Activated CD4-positive, alpha-beta T cell treated with anti-CD3 and anti-CD28 coated beads, Interleukin-10, Interleukin-2, amounts not matched to agents 100 ng/mL and 50 ng/mL, durations not matched to agents 16 hours and 8 hours (primary cell): Measurements from ENCODE around the gene COMMD9.

Experiments used
- DNase-seq: peaks from one replicate; pipeline ENCODE4 v3.0.0-alpha.2; 2020

Gene COMMD9

DNA sequence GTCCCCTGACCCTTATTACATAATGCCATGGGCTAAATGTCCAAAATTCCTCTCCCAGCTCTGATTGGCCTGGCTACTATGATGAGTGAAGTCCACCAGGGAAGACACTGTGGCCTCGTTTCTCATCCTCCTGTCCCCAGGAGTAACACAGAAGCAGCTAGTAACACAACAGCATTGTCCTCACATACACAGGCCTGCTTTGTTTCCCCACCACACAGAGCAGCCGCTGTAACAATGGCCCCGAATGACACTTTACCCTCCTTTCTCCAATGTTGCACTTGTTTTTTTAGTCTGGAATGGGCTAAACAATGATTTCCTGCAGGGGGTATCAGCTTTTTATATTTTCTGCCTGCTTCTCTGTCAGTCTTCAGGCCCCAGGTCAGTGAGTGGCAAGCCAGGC lies 6.7 kb upstream of the COMMD9 start, which contains the start of gene PRR5L:
TSS of gene PRR5L (plus strand) at position 363 of the 400 bp plus-strand sequence. CDS start 104,834 bp downstream, outside the sequence.
- DNase-seq: no peak

DNA sequence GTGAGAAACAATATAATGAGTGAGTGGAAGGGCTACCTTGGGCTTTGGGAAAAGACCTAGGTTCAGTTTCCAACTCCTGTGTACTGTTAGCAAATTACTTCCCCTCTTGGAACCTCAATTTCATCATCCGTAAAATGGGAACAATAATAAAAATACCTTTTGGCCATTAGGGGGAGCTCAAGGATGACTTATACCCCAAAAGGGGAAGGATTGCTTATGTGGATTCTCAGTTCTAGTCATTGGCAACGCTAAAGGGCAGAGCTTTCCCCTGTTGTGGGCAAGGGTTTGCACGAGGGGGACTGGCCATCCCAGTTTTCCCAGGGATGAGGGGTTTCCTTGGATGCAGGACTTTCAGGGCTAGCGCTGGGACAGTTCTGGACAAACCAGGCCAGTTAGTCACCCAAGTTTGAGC lies 3.1 kb upstream of the COMMD9 start:
- peak; percentile 81 for DNase-seq

DNA sequence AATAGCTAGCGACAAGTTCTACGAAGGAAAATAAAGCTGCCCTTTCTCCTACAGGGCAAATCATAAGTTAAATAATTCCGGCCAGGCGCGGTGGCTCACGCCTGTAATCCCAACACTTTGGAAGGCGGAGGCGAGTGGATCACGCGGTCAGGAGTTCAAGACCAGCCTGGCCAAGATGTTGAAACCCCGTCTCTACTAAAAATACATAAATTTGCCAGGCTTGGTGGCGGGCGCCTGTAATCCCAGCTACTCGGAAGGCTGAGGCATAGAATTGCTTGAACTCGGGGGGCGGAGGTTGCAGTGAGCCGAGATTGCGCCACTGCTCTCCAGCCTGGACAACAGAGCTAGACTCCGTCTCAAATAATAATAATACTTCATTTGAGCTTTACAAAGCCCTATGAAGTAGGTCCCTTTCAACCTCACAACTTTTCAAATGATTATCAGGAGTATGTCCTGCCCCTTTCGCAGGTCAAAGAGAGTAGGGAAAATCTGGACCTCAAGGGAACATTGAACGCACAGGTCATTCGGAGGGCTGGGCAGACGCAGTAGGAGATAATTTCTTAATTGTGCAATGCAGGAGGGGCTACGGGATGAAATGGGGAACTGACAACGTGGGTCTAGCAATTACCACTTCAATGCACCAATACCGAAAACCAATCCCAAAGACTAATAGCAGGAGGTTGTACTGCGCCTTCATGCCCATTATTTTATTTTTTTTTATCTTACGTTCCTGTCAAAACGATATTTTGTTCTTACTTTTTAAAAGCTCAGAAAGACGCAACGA lies 590 bp downstream of the COMMD9 start:
- DNase-seq: no peak

DNA sequence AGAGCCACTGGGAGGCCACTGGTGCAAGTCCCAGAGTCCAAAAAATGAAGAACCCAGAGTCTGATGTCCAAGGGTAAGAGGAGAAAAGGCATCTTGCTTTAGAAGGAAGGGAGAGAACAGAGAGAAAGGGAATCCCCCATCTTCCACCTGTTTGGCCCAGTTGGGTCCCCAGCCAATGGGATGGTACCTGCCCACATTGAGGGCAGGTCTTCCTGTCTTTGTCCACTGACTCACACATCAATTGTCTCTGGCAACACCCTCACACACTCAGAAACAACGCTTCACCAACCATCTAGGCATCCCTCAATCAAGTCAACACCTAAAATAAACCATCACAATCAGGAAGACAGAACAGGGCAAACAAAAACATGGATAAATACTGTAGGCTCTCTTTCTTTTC lies 6.3 kb downstream of the COMMD9 start:
- DNase-seq: no peak

DNA sequence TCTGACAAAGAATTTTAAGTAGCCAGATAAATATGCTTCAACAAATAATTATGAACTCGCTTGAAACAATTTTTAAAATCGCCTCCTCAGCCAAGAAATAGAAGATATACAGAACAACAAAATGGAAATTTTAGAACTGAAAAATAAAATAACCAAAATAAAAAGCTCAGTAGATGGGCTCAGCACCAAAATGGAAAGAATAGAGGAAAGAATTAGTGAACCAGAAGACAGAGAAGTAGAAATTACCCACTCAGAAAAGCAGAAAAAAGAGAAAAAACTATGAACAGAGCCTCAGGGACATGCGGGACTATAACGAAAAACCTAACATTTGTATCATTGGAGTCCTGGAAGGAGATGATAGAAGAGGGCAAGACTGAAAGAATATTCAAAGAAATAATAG lies 7.4 kb downstream of the COMMD9 start:
- no peak for DNase-seq

DNA sequence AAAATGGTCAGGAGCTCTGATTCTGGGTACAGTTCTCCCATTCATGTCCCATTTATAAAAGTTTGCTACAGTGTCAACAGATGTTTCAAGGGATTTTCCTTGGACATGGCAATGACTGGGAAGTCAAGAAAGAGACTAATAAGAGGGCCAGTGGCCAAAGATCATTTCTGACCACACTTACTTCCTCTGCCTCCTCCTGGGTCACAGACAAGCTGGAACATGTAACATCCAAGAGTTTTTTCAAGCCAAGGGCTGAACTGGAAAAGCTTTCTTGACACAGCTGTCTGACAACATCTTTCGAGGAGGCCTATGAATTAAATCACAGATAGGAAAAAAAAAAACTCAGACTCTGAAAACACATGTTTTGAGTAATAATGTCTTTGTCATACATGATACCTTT lies 8.7 kb downstream of the COMMD9 start:
- DNase-seq: no peak

DNA sequence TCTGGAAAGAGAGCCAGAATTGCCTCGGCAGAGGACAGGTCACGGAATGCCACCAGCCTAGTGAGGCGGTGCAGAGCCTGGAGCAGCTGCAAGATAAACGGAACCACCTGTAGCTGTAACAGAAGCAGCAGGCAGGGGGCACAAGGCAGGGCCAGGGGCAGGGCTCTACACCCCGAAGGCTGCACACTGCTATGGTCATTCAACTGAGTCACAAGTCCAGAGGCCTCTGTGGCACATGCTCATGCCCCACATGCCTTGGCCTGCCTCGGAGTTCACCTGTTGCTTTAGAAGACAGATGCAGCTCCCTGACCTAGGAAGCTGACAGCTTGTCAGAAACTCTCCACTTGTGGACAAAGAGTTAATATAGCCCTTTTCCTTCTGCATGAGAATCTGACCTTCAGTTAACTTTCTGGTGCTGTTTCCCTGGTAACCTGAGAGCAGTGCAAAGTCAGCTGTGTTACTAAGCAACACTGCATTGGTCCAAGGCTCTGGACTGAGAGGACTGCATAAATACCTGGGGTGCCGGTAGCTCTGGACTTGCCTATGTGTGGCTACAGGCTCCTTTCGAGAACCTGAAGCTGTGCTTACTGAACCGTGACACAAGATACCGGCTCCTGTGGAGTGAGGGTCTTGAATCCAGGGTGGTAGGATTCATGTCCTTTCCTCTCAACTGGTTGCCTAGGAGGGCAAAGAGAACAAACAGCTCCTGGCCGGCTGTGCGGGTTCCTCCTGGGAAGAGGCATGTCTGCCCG lies 10.5 kb downstream of the COMMD9 start:
- DNase-seq: no peak

DNA sequence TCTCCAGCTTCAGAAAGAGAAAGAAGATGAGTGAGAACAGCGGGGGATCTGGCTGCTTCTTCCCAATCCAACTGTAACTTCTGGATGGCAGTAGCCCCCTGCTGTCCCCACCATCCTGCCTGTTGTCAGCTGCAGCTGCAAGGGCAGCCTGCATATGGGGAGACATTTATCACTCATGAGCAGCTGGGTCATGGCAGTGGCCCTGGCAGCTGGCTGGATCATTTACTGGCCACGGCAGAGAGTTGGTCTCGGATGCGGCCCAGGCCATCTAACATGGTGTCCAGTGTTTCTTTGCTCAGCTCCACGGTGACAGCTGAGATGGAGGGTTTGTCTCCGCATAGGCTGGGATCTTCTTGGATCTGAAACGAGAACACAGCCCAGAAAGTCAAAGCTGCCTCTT lies 14.8 kb downstream of the COMMD9 start:
- no peak for DNase-seq

DNA sequence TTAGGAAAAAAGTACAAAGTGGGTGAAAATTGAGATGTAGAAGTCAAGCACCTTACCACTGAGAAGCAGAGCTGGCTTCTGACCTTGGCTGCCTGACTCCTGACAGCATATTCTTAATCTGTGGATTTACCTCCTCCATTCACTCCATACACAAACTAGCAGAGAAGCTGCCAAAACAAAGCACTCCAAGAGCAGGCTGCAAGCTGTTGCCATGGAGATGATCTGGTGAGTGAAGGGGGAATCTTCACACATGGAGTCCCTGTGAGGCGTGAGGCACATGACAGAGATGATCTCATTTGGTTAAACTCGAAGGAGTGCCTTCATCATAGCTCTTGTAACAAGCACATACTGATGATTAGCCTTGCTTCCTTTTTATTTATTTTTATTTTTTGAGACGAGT lies 16.1 kb downstream of the COMMD9 start:
- no peak for DNase-seq

DNA sequence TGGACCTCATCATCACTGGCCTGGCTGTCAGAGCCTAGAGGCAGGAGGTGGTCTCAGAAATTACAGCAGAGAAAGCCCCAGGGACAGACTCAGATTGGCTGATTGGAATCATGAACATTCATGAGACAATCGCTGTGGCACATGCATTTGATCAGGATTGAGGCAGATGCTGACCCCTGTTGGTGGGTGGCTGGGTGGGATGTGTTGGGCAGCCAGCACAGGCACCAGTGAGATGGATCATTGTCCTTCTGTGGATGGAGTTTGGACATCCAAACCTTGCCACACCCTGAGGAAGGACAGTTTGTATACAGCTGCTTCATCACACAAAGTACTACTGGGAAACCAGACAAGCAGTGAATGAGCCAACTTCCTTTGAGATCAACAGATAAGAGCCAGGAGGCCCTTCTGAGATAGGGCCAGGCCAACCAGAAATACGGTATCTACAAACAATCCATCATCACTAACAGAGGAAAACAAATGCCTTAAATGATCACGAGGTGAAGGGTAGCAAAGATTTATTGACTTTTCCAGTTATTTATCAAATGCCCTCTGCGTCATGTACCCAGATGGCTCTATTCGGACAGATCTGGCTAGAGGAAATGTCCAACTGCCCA lies 17.3 kb downstream of the COMMD9 start:
- no peak for DNase-seq

DNA sequence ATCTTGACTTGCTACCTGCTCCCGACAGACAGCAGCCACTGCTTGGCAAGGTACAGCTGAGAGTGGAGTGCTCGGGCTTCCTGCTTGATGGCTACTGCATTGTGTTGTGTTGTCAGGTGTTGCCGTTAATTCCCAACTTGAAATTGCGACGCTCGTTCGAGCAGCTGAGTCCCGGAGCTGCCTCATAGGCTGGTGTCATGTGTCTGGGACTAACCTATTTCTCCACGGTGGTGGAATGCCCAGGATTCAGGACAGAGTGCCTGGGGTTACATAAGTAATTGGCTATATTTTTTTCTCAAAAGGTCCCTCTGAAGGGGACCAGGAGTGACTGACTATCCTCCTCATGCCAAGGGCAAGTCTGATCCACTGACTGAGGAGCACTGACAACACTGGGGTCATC lies 18.5 kb downstream of the COMMD9 start:
- no peak for DNase-seq

DNA sequence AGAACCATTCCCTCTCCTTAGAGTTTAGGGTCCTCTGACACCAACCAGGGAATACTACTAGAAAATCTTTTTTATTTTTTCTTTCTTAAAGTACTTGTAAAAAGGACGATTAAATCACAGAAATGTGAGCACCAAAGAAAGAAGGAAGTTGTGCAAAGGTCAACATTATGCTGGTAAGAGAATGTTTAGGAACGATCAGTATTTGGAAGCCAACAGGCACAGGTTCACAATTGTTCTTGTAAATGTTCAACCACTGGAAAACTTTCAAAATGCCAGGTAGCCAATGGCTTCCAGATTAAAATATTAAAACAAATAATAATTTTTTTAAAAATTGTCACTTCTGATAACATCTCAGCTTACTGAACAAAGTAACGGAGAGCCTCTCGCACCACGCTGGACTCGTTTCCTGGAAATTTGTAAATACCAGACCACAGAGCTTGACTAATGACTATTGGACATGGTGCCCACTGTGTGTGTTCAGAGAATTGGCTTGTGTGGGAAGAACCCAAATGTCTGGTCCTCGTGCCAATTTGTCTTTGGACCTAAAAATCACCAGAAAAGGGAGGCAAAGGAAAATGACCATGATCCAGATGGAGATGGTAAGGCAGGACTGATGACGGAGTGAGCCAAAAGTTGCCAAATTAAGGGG lies 20.8 kb downstream of the COMMD9 start:
- DNase-seq: no peak

DNA sequence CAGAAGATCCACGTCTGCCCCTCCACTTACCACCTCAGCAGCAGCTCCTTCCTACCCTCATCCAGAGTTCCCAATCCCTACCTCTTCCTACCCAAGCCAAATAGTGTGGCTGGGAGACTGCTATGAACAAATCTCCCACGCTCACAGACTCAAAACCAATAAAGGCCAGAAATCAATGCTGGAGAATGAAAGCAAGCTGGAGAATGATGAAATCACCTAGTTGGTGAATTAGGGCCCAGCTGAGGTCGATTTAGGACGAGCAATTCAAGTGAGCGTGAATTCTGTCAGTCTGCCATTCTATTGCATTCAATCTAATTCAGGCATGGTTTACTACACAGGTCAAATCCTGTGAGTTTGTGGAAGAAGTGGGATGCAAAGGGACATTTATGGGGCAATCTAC lies 22.5 kb downstream of the COMMD9 start:
- DNase-seq: no peak

DNA sequence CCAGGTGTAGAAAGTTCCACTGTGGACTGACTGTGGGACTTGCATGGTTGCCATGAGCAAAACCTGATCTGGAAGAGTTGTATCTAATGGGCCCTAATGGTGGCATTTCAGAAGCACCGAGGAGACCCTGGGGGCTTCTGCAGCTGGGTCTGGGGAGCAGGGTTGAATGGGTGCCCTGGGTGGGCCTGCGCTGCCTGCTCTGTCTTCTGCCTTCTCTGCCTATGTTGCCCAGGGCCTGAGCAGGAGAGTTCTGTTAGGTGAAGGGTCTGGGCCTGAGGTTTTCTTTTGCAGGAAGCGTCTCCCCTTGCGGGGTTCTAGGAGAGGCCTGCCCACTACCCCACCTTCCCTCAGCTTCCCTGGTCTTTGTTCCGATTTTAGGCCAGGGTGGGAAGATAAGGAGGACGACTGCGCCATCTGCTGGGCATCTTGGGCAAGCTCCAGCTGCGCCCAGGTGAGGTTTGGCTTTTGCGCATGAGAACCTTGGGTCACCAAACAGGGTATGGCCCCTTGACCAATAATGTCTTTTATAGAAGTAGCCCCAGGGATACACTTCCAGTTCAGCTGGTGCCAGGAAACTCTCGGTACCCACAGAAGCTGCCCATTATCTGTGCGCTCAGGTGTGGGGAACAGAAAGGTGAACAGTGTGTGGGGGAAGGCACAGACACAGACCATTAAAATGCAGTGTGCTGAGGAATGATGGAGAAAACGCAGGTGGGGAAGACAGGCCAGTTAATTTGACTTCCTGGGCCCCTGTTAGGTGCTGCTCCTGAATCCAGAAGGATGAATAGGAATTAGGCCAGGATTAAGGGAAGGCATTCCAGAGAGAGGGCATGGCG lies 23.2 kb downstream of the COMMD9 start:
- peak; percentile 55 for DNase-seq

DNA sequence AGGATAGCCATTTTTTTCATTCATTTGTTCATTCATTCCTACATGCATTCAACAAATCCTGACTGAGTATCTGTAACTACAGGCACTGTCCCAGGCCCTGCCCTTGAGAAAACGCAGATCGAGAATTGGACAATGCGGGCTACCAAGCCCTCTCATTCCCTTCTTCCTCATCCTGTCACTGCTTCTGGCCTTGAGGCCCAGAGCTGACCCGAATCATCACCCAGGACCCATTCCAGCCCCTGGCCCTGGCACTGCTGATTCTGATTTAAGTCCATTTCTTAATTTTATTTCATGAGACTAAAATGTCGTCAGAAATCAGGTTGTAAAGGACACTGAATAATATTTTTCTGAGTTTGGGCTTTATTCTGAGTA lies 24.3 kb downstream of the COMMD9 start:
- DNase-seq: no peak

DNA sequence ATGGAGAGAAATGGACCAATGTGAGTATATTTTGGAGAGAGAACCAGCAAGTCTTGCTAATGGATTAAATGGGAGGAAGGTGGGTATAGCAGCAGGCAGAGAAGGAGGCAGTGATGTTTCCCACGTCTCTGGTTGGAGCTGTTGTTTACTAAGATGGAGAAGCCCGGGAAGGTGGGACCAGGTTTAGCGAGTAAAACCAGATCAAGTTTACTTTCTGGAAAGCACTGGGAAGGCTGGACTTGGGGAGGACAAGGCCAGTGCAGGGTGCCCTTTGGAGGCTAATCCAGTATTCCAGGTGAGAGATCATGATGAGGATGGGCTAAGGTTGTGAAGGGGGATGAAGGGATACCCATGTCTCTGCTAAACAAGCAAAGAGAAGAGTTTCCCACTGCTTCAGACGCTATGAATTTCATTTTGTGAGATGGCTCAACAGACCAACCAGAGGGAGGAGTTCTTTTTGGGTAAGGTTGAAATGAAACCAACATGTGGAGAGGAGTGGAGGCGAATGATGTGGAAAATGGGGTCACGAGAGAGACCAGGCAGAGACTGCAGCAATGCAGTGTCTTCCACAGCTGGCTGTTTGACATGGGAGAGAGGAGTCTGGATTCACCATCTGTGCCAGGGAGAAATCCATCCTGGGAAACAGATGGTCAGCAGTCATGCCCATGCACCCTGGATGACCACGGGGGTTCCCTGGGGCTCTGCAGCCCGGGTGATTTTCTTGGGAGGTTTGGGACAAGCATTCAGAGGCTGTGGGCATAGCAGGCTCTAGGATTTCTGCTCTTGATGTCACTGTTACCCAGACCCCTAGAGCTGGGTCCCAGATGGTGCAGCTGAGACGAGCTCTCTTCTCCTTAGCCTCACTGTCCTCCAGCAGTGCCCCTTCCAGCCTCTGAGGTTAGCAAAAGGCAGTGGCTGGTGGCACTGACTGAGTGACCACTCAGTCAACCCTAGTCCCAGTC lies 24.9 kb downstream of the COMMD9 start:
- no peak for DNase-seq

DNA sequence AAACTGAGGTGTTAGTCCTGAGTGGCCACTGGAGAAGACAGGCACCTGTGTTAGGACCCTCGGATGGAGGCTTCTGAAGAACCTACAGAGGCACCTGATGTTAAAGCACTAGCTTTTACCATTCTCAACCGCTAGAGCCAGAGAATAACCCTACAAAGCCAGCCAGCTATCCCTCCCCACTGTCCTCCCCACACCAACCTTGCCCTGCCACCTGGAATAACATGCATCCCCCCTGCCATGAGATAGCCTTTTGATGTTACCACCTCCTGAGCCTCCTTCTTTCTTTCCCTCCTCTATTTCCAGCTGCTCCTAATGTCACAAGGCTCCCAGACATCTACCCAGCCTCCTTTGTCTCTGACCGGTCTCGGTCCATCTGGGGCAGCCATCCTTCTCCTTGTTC lies 28.1 kb downstream of the COMMD9 start:
- DNase-seq: no peak

DNA sequence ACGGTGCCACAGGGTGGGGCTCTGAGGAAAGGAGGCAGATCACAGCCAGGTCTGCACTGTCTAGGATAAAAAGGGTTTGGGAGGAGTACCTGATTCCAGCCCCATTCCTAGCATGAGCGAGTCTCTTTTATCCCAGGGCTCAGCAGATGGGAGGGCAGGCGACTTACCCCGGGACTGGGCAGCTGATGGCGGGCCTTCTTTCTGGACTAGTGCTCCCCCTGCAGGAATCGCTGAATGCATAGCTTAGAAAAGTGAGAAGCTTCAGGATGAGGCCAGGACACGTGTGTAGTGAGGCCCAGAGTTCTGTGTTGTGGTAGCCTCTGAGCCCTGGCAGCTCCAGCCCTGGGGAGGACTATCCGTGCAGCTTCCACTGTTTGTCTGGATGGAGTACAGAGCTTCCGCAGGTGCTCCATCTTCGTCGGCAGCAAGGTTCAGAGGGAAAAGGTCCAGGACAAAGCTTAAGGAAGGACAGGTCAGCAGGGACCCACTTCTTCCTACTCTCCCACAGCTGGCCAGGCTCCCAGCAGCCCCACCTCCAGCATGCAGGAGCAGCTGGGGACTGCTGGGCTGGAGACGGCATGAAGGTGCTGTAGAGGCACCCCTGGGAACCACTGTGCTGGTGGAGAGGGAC lies 30.4 kb downstream of the COMMD9 start:
- peak; percentile 43 for DNase-seq

DNA sequence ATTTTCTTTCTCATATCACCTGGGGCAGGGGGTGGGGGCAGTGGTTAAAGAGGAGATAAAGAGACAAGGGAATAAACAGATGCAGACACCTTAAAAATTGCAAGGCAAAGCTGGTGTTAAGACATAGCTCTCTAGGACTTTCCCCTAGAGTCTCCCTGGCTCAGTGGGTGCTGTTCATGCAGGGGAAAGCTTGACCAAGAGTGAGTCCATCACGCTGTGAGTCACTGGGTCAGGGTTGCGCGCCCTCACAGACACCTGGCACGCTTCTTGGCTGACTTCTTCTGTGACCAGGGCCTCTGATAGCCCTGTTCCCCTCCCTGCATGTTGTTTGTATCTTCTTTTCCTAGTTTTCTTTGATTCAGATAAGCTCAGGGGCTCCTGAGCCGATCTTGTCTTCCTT lies 31.9 kb downstream of the COMMD9 start:
- no peak for DNase-seq

DNA sequence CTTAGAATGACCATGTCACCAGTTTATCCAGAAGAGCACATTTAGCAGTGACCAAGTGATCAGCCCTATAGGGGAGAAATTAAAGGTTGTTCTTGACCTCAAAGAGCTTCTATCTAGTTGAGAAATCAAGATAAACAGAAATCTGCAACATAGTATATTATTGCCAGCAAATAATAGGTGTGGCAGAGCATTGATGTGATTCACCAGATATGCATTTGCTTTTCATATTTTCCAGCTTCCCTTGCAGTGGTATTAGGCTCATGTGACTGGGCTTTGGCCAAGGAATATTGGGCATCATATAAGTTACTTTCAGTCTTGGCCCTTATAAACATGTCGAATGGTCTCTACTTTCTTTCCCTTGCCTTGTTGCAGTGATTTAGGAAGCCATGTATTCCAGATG lies 34.5 kb downstream of the COMMD9 start:
- no peak for DNase-seq

DNA sequence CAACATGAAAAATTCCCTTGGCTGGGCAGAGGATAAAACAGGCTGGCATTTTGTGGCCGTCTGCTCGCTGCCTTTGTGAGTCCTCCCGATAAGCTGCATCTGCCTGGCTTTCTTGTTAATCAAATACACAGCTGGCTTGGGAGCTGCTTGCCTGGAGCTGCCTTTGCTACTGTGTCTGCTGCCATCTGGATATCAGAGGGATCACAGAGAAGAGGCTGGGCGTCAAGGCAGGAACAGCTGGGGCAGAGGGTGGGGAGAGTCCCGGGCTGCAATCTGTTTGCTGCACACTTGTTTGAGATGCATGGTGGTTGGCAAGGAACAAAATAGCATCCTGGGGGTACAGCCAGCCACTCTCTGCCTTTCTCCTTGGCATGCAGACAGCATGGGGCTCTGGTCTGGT lies 36.0 kb downstream of the COMMD9 start:
- DNase-seq: no peak
